Measurements from ENCODE around the gene ELMOD3.

Gene ELMOD3

DNA sequence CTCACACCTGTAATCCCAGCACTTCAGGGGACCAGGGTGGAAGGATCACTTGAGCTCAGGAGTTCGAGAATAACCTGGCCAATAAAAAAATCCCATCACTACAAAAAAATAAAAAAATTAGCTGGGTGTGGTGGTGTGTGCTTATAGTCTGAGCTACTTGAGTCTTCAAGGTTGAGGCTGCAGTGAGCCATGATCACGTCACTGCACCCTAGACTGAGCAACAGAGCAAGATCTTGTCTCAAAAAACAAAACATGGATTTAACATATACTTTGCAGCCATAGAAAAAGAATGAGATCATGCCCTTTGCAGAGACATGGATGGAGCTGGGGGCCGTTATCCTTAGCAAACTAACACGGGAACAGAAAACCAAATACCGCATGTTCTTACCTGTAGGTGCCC, 86.2 kb downstream of the ELMOD3 start:
- DNase-seq (ENCODE audit: low read depth in 2 of 2), result no peak
